Amniotic stem cell (primary cell): ENCODE data around the gene AJM1.

Experiments used
- DNase-seq: peaks from one replicate; lab custom pipeline; 2025; lab: John Stamatoyannopoulos, UW

The AJM1 gene

DNA sequence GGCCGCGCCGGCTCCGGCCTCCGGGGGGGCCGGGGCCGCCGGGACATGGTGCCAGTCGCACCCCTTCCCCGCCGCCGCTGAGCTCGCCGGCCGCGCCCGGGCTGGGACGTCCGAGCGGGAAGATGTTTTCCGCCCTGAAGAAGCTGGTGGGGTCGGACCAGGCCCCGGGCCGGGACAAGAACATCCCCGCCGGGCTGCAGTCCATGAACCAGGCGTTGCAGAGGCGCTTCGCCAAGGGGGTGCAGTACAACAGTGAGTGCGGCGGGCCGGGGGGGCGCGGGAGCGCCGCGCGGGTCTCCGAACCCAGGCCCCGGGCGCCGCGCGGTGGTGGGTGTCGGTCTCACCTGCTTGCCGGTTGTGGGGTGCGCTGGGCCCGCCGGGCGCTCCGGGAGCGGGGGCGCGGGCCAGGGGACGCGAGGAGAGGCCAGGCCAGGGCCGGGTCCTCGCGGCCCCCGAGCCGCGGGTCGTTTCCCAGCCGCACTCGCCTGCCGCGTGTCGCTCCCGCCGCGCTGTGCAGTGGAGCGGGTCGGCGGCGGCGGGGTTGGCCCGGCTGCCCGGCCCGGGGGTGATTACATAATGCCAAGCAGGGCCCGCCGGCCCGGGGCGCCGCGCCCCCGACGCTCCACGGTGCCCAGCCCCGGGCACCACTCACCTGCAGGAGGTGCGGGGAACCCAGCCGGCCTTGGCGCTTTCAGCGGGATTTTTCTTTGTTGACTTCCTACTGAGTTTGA lies 34.0 kb upstream of the AJM1 start:
- no peak for DNase-seq

- DNase-seq, result no peak
These were observed 33.5 kb upstream of the AJM1 start for GRCh38 chr9:136808806-136809158.

DNA sequence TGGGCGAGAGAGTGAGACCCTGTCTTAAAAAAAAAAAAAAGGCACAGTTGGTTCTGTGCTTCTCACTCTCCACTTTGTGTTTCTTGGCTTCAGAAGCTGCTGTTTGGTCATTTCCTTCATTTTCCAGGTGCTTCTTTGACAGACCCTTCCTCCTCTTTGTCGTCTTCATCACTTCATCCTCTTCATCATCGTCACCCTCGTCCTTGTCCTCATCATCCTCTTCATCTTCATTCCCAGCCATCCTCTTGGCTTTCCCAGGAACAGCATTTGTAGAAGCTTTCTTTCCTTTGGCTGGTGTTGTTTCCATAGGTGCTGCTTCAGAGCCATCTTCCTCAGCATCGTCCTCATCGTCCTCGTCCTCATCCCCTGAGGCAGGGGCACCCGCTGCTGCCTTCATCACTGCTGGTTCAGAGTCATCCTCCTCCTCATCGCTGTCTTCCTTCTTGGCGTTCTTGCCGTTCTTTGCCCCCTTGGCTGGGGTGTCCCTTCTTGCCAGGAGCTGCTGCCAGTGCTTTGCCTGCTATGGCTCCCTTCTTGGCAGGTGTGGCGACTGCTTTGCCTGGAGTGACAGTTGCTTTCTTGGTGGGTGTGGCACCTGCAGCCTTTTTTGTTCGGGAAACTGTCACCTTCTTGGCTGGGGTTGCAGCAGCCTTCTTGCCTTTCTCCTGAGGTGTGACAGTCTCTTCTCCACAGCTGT lies 27.4 kb upstream of the AJM1 start:
- DNase-seq, result no peak

- DNase-seq, result no peak
These were observed 26.9 kb upstream of the AJM1 start for GRCh38 chr9:136815422-136815782.

- no peak for DNase-seq
These were observed 21.1 kb upstream of the AJM1 start for GRCh38 chr9:136820971-136821825.

DNA sequence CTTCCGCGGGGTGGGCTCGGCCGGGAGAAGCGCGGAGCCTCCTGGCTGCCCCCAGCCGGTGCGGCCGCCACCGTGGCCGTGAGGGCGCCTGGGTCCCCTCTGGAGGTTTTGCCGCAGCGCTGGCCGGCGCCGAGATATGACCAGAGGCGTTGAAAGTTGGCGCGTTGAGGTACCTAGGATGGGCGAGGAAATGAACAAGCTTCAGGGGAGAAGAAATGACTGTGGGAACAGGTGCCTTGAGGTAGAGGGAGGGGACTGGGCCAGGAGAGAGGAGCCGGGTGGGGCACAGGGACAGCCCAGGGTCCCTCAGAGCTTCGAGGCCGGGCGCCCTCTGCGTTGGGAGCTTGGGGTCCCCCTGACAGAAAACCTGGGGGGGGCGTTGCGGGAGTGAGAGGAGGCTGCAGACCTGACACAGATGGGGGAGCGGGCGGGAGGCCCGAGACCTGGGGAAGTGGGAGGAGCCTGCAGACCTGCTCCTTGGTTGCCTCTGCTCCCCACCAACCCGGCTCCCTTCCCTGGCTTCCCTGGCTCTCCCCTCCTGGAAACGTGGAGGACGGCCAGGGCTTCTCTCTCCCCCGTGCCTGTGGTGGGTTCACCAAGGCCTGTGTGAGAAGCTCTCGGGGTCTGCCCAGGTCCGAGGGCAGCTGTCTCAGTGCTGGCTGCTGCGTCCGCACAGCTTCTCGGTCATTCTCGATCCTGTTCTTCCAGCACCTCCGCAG lies 20.3 kb upstream of the AJM1 start:
- DNase-seq, result no peak

DNA sequence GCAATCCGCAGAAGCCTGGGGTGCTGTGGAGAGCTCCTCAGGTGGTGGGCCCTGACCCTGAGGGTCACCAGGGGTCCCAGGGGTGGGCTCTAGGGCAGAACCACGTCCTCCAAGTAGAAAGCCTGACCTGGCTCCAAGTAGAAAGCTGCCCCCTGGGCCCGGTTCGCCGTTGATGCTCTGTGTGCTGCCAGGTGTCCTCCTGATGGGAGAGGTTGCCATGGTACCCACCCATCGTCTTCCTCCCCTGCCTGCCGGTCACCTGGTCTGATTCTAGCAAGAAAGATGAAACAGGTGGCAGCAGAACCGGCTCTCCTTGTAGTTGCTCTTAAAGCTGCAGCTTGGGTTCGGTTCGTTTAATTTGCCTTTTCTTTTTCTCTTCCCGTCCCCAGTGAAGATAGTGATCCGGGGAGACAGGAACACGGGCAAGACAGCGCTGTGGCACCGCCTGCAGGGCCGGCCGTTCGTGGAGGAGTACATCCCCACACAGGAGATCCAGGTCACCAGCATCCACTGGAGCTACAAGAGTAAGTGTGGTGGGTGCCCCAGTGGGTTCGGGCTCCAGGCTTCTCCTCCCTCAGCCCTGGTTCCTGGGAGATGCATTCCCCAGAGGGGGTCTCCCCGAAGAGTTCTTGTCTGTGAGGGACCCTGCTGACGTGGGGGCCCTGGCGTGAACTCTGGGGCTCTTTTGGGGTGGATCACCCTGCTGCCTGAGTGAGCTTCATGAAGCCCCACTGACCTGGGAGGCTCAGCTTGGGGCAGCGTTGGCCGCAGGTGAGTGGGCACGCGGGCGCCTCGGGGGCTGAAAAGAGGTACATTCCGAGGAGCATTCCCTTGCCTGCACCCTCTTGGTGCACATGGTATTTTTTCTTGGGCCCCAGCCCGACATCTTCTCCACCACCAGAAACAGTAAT lies 18.9 kb upstream of the AJM1 start:
- no peak for DNase-seq

DNA sequence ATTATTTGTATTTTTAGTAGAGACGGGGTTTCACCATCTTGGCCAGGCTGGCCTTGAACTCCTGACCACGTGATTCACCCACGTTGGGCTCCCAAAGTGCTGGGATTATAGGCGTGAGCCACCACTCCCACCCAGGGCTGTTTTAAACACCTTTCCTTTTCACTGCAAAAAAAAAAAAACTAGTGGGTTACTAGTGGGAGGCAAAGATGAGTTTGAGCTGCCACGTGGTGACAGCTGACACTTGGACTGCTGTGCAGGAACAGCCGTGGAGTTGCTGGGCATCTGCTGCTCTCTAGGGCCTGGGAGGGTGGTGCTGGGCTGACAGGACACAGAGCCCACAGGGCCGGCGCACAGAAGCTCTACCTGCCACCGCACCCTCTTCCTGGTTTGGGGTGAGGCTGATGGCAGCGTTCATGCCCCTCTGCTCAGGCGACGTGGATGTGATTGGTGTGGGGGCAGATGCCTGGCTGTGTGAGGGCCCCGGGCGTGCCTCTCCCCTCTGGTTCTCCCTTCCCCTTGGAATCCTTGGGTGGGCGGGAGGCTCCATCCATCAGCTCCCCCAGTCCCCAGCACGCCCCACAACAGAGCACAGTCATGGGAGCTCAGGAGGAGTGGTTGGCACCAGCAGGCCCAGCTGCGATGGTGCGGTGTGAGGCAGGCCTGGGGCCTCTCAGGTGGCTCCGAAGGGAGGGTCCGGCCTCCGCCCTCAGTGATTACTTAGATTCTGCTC lies 17.6 kb upstream of the AJM1 start:
- DNase-seq, result no peak

DNA sequence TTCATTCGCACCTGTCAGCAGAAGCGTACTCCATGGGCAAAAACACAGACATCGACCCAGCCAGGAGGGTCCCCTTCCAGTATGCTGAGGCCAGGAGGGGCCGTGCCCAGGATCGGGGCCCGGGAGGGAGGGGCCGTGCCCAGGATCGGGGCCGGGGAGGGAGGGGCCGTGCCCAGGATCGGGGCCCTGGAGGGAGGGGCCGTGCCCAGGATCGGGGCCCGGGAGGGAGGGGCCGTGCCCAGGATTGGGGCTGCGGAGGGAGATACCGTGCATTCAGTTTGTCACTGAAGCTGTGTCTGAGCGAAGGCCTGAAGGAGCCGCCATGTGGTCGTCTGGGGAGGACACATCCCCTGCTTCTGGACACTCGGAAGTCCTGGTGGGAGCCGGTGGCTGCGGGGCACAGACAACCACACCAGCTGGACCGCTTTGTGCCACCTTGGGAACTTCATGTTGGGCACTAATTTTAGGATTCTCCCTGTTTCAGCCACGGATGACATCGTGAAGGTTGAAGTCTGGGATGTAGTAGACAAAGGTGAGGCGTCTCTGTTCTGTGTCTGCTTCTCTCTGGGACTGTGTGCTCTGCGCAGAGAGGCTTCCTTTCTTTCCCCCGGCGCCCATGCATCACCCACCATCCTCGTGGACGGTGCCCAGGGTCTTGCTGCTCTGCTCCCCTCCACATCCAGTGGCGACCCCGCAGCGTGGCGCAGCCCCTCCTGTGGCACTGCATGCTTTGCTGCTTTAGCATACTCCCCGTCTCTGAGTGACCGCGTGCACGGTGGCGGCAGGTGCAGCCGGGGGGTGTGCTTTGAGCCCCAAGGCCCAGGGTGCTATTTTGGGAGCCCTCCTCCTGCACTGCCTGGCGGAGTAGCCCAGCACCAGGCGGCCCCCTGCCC lies 16.7 kb upstream of the AJM1 start:
- no peak for DNase-seq

DNA sequence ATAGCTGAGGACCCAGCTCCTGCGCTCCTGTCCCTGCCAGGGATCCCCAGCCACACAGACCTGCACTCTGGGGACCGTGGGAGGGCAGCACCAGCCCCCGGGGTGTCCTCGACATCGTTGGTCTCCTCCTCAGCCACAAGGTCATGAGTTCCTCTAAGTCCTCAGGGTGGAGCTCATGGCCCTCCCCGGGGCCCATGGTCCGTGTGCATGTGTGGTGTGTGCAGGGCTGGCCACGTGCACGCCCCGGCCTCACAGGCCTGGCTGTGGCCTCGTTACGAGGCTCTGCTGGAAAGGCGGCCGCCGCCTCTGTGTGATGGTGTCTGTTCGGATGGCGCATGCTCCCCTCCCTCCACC lies 16.1 kb upstream of the AJM1 start:
- no peak for DNase-seq

- no peak for DNase-seq
These were observed 15.3 kb upstream of the AJM1 start for GRCh38 chr9:136826703-136827582.

DNA sequence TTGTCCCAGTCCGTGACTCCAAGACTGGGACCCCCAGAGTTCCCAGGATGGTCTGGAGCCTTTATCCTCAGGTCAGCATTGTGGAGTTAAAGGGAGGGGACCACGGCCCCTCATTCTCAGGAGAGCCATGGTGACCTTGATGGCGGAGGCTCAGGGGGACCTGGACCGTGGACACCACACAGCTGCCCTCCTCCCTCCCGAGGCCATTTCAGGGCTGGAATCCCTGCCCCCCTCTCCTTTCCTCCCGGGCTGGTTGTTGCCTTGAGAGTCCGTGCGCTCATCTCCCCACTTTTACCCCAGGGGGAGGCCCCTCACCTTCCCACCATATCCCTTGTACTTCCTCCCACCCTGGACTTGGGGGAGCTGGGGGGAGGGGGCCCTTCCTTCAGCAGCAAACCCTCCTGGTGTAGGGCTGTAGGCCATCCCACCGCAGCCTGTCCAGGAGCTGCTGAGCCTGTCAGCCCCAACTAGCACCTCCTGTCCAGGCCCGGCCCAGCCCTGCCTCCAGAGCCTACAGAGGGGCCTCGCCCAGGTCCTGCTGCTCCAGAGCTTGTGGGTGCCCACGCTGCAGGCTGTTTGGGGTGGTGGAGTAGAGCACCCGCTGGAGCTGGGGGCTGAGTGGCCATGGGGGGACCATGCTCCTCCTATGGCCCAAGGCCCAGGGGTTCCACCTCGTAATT lies 14.3 kb upstream of the AJM1 start:
- DNase-seq, result no peak

DNA sequence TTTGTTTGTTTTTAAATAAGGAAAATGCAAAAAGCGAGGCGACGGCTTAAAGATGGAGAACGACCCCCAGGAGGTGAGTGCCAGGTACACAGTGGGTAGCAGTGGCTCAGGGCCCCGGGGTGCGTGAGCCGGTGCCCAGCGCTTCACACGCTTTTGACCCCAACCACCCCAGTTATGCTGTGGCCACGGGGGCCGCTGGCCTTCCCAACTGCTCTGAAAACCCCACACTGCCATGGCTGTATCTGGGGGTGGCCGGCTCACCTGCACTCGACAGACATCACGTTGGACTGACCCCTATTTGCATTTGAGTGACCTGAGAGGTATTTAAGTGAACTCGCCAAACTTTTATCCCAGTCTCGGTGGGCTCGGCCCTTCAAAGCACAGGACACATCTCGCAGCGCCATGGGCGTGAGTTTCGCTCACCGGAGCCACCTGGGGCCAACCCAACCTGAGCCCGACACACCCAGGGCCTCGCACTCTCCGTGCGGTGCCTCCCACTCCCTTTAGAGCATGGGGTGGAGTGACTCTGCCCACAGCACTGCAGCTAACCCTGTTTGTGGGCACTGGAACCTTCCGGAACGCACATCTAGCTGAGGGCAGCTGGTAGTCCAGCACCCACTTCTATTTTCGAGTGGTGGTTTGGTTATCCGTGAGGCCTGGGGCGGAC lies 13.7 kb upstream of the AJM1 start:
- no peak for DNase-seq

- no peak for DNase-seq
These were observed 12.9 kb upstream of the AJM1 start for GRCh38 chr9:136829412-136829811.

GRCh38 chr9:136829981-136830885 lies 12.0 kb upstream of the AJM1 start:
- no peak for DNase-seq

- no peak for DNase-seq
These were observed 11.1 kb upstream of the AJM1 start for GRCh38 chr9:136831002-136831719.
